H9 (cell line): ENCODE measurements around the gene UTS2R. TPM values are rescaled to one million over a fixed set of nuclear protein-coding genes. Genes with fewer than 3 reads are reported as not detected.

Source experiments
- DNase-seq: peaks from one replicate; pipeline ENCODE4 v3.0.0-alpha.2; 2017
- H2AFZ ChIP-seq: one replicate; pipeline ENCODE4 v1.6.1; 2013; ENCODE audit warnings: mild to moderate bottlenecking, low read length, control low read depth, moderate library complexity
- H2AK5ac ChIP-seq: 2 replicates; pipeline ENCODE4 v1.6.1; 2013; ENCODE audit warnings: low read length, control low read depth, mixed read lengths; ENCODE audit not compliant: insufficient read length
- H2BK120ac ChIP-seq: one replicate; pipeline ENCODE4 v1.6.1; 2013; ENCODE audit warnings: low read depth, mild to moderate bottlenecking, low read length, control low read depth, inconsistent platforms; ENCODE audit not compliant: poor library complexity, severe bottlenecking
- H2BK12ac ChIP-seq: 2 replicates; pipeline ENCODE4 v1.6.1; 2013; ENCODE audit warnings: low read length, control low read depth, mixed read lengths, low read depth; ENCODE audit not compliant: insufficient read length
- H2BK15ac ChIP-seq: 2 replicates; pipeline ENCODE4 v1.6.1; 2013; ENCODE audit warnings: low read depth, low read length, control low read depth
- H2BK20ac ChIP-seq: one replicate; pipeline ENCODE4 v1.6.1; 2013; ENCODE audit warnings: low read depth, mild to moderate bottlenecking, low read length, control low read depth, inconsistent platforms; ENCODE audit not compliant: poor library complexity, severe bottlenecking
- H2BK5ac ChIP-seq: 2 replicates; pipeline ENCODE4 v1.6.1; 2013; ENCODE audit warnings: low read length, control low read depth, mixed read lengths; ENCODE audit not compliant: insufficient read length
- H3K14ac ChIP-seq: 2 replicates; pipeline ENCODE4 v1.6.1; 2013; ENCODE audit warnings: low read length, control low read depth; ENCODE audit not compliant: insufficient read depth
- H3K18ac ChIP-seq: 2 replicates; pipeline ENCODE4 v1.6.1; 2013; ENCODE audit warnings: low read depth, mild to moderate bottlenecking, mixed read lengths, low read length, control low read depth; ENCODE audit not compliant: insufficient read length
- H3K23ac ChIP-seq: 2 replicates; pipeline ENCODE4 v1.6.1; 2013; ENCODE audit warnings: low read length, control low read depth, mixed read lengths, low read depth; ENCODE audit not compliant: insufficient read length
- H3K23me2 ChIP-seq: 2 replicates; pipeline ENCODE4 v1.6.1; 2013; ENCODE audit warnings: low read depth, mild to moderate bottlenecking, mixed read lengths, low read length, control low read depth; ENCODE audit not compliant: insufficient read length, poor library complexity, severe bottlenecking
- H3K27ac ChIP-seq: 2 replicates; pipeline ENCODE4 v1.5.1; 2013; ENCODE audit warnings: low read length, control low read depth, mixed read lengths, low read depth; ENCODE audit not compliant: insufficient read length
- H3K27me3 ChIP-seq: 2 replicates; pipeline ENCODE4 v1.6.1; 2013; ENCODE audit warnings: low read length, control low read depth, inconsistent platforms; ENCODE audit not compliant: insufficient read depth
- H3K4ac ChIP-seq: 2 replicates; pipeline ENCODE4 v1.6.1; 2013; ENCODE audit warnings: low read depth, mild to moderate bottlenecking, control low read depth, inconsistent platforms, low read length, moderate library complexity
- H3K4me1 ChIP-seq: 2 replicates; pipeline ENCODE4 v1.6.1; 2013; ENCODE audit warnings: low read length, control low read depth, inconsistent platforms; ENCODE audit not compliant: insufficient read depth
- H3K4me2 ChIP-seq: 2 replicates; pipeline ENCODE4 v1.6.1; 2013; ENCODE audit warnings: low read length, control low read depth, mixed read lengths; ENCODE audit not compliant: insufficient read length, insufficient read depth
- H3K56ac ChIP-seq: 2 replicates; pipeline ENCODE4 v1.6.1; 2013; ENCODE audit warnings: low read depth, mild to moderate bottlenecking, mixed read lengths, low read length, control low read depth; ENCODE audit not compliant: insufficient read length
- H3K79me1 ChIP-seq: 2 replicates; pipeline ENCODE4 v1.6.1; 2013; ENCODE audit warnings: low read depth, mild to moderate bottlenecking, moderate library complexity, low read length, control low read depth, inconsistent platforms; ENCODE audit not compliant: insufficient read depth, poor library complexity, severe bottlenecking
- H3K79me2 ChIP-seq: 2 replicates; pipeline ENCODE4 v1.6.1; 2013; ENCODE audit warnings: low read length, control low read depth, inconsistent platforms; ENCODE audit not compliant: insufficient read depth
- H3K9ac ChIP-seq: 2 replicates; pipeline ENCODE4 v1.6.1; 2013; ENCODE audit warnings: low read length, control low read depth, mixed read lengths; ENCODE audit not compliant: insufficient read length; ENCODE audit errors: extremely low read depth
- H3K9me3 ChIP-seq: one replicate; pipeline ENCODE4 v1.6.1; 2013; ENCODE audit warnings: low read depth, low read length, inconsistent platforms; ENCODE audit not compliant: control insufficient read depth
- H3T11ph ChIP-seq: one replicate; pipeline ENCODE4 v1.6.1; 2013; ENCODE audit warnings: mild to moderate bottlenecking, low read length, control low read depth, inconsistent platforms
- H4K20me1 ChIP-seq: one replicate; pipeline ENCODE4 v1.6.1; 2013; ENCODE audit not compliant: control insufficient read depth, insufficient read length, insufficient read depth
- H4K5ac ChIP-seq: 2 replicates; pipeline ENCODE4 v1.6.1; 2013; ENCODE audit warnings: low read depth, mild to moderate bottlenecking, mixed read lengths, low read length, control low read depth; ENCODE audit not compliant: insufficient read length
- H4K8ac ChIP-seq: replicated peaks from 2 replicates; pipeline ENCODE4 v1.6.1; 2013; ENCODE audit warnings: low read length, control low read depth, mixed read lengths, low read depth; ENCODE audit not compliant: insufficient read length
- H4K91ac ChIP-seq: 2 replicates; pipeline ENCODE4 v1.6.1; 2013; ENCODE audit warnings: low read depth, mild to moderate bottlenecking, moderate library complexity, mixed read lengths, low read length, control low read depth; ENCODE audit not compliant: insufficient read length
- H3K27ac Mint-ChIP-seq, 3 experiments: 2 replicates in 2 of 3; 3 replicates in 1 of 3; pipeline ENCODE4 v1.8.0; 2020 to 2021; ENCODE audit warnings: mixed read lengths in 3 of 3, mild to moderate bottlenecking in 1 of 3, moderate library complexity in 1 of 3
- H3K27me3 Mint-ChIP-seq: 2 replicates; pipeline ENCODE4 v1.8.0; 2021; ENCODE audit warnings: low read depth, mild to moderate bottlenecking, moderate library complexity, mixed read lengths
- H3K36me3 Mint-ChIP-seq, 3 experiments: 2 replicates in 2 of 3; 3 replicates in 1 of 3; pipeline ENCODE4 v1.8.0; 2020 to 2021; ENCODE audit warnings: low read depth in 3 of 3, mixed read lengths in 3 of 3; ENCODE audit not compliant: insufficient read depth in 1 of 3
- H3K4me1 Mint-ChIP-seq, 2 experiments: 2 replicates each; pipeline ENCODE4 v1.8.0; 2020; ENCODE audit warnings: mixed read lengths in 2 of 2
- H3K4me3 Mint-ChIP-seq, 2 experiments: 2 replicates in 1 of 2; 3 replicates in 1 of 2; pipeline ENCODE4 v1.8.0; 2020 to 2021; ENCODE audit warnings: mild to moderate bottlenecking in 2 of 2, mixed read lengths in 2 of 2, moderate library complexity in 1 of 2
- H3K9me3 Mint-ChIP-seq, 2 experiments: 2 replicates in 1 of 2; 3 replicates in 1 of 2; pipeline ENCODE4 v1.8.0; 2020; ENCODE audit warnings: mild to moderate bottlenecking in 2 of 2, mixed read lengths in 2 of 2, moderate library complexity in 1 of 2
- CTCF ChIP-seq: fragments of 200-600 bp; sonication (generic); conservative IDR thresholded peaks from 3 replicates; pipeline ENCODE4 v1.8.0; 2021; ENCODE audit warnings: antibody characterized with exemption, mild to moderate bottlenecking
- WGBS: extraction: QIAGEN DNeasy Blood & Tissue Kit; methylation state at CpG from one replicate; pipeline ENCODE4 v1.1.7; 2013; ENCODE audit warnings: missing lambda C conversion rate, low lambda C conversion rate, mixed read lengths; ENCODE audit not compliant: insufficient read length; ENCODE audit errors: extremely low coverage; 5-methylcytosine and 5-hydroxymethylcytosine counted together
- total RNA-seq: library from RNA; stranded (reverse); gene quantifications from 2 replicates; pipeline ENCODE4 v1.2.1, GENCODE V29; 2021

Gene UTS2R
- total RNA-seq, 1 experiment from 2014 or later: 0.94 TPM

GRCh38 chr17:82353484-82353883 is 18.1 kb upstream of the UTS2R start:
- Histone ChIP-seq H3K27ac (no peak overlapping the region), H3K14ac (no peak overlapping the region), H2AFZ (no peak overlapping the region), H3K23me2 (no peaks in the 10 kb centered on the region), H3K79me1 (no peaks in the 10 kb centered on the region), H3K18ac (no peak overlapping the region), H2BK20ac (no peak overlapping the region), H2BK12ac (no peak overlapping the region), H4K91ac (no peak overlapping the region), H4K8ac (no peak overlapping the region), H3K23ac (no peak overlapping the region), H3K56ac (no peak overlapping the region), H2BK120ac (no peak overlapping the region), H3K9ac (no peak overlapping the region), H3K4ac (no peak overlapping the region), H4K20me1 (no peaks in the 10 kb centered on the region), H2BK15ac (no peak overlapping the region), H3K4me1 (peaks cover 2% of the 10 kb centered on the region; the same call in 1 of the 2 replicates), H3K79me2 (no peaks in the 10 kb centered on the region), H3K9me3 (no peaks in the 10 kb centered on the region), H2AK5ac (no peak overlapping the region), H2BK5ac (no peak overlapping the region), H3K4me2 (no peak overlapping the region), H3K27me3 (no peaks in the 10 kb centered on the region), H3T11ph (no peak overlapping the region), H4K5ac (no peak overlapping the region)
- no peak for TF ChIP-seq CTCF
- Mint-ChIP-seq H3K27ac (no peak overlapping the region), H3K4me3 (no peak overlapping the region), H3K4me1 (peaks cover 2 to 20% of the 10 kb centered on the region in 2 experiments), H3K27me3 (peaks cover 7% of the 10 kb centered on the region), H3K9me3 (no peaks in the 10 kb centered on the region), H3K36me3 (no peaks in the 10 kb centered on the region)
- DNase-seq: no peak
- no CpG with 5 or more reads among the region's 8 CpGs for WGBS
